KOPT-K1 (cell line): ENCODE data around the gene PLCB4.

Source experiments
- H3K27ac ChIP-seq: fragments of 200-600 bp; sonication (generic); 2 replicates; pipeline ENCODE4 v1.5.1; 2016; ENCODE audit warnings: antibody characterized with exemption, mild to moderate bottlenecking, low read depth, low read length; ENCODE audit not compliant: poor library complexity, severe bottlenecking
- H3K36me3 ChIP-seq: fragments of 200-600 bp; sonication (generic); 2 replicates; pipeline ENCODE4 v1.5.1; 2017; ENCODE audit warnings: antibody characterized with exemption, mild to moderate bottlenecking, low read length, moderate library complexity; ENCODE audit not compliant: insufficient read depth
- H3K9me3 ChIP-seq: fragments of 200-600 bp; sonication (generic); 2 replicates; pipeline ENCODE4 v1.5.1; 2017; ENCODE audit warnings: antibody characterized with exemption, low read length, mild to moderate bottlenecking; ENCODE audit not compliant: insufficient read depth, poor library complexity, severe bottlenecking

PLCB4 gene

DNA sequence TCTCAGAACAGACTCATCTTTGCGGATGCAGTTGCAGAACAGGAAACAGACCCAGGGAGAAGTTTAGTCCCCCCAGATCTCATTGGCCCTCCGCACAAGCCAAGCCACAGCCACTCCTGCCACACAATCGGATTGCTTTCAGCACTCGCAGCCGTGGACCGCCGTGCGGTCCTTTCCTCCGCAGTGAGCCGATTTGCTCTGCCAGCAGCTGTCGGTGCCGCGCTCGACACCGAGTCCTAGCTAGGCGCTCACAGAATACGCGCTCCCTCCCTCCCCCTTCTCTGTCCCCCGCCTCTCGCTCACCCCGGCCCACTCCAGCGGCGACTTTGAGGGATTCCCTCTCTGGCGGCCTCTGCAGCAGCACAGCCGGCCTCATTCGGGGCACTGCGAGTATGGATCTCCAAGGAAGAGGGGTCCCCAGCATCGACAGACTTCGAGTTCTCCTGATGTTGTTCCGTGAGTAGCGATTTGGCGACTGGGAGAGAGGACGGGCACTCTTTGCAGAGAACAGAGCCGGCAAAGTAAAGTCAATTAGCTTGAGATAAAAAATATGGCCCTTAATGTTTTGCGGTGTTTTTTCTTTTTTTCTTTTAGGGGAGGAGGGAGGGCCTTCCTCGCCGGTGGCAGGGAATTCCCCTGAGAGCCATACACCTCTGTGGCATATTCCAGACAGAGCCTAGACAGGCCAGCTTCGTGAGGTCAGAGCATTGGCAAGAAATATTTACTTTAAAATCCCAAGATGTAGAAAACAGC, 445.8 kb downstream of the PLCB4 start, which contains the start of gene LAMP5:
LAMP5 (plus strand) TSS at position 130 of the 753 bp plus-strand sequence; CDS start at position 393, 263 bp downstream.
- Histone ChIP-seq H3K9me3 (no peaks in the 10 kb centered on the region), H3K27ac (no peak within 1 kb of the TSS), H3K36me3 (no peaks in the 10 kb centered on the region)

DNA sequence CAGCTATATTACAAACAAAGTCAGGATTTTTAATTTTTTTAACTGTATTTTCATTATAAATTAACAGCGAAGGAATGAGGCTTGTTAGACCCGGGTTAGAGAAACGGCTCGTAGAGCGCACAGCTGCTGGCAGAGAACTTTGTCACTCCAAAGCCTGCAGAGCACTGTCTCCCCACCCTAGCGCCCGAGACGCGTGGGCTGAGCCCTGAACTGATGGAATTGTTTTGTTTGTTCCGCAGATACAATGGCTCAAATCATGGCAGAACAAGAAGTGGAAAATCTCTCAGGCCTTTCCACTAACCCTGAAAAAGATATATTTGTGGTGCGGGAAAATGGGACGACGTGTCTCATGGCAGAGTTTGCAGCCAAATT, 446.3 kb downstream of the PLCB4 start:
- no peaks in the 10 kb centered on the region for H3K36me3 ChIP-seq
- H3K27ac ChIP-seq, result no peak overlapping the region

DNA sequence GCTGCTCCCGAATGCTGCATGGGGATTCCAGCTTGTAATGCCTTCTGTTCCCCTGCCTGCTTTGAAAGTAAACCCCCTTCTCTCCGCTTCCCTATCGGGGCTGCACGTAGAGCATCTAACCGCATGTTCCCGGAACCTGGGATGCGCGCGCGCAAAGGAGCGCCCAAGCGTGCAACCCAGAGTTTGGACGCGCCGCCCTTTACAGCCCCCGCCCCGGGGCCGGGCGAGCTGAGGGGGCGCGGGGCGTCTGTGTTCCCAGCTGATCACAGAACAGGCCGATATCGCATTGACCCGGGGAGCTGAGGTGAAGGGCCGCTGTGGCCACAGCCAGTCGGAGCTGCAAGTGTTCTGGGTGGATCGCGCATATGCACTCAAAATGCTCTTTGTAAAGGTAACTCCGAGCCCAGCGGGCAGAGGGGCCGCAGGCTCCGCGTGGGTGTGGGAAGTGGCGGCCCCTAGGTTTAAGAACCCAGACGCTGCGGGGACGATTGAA, 446.9 kb downstream of the PLCB4 start:
- Histone ChIP-seq H3K27ac (no peak overlapping the region), H3K36me3 (no peaks in the 10 kb centered on the region), H3K9me3 (no peaks in the 10 kb centered on the region)

More for the DNA sequence above, 446.3 kb downstream of the PLCB4 start:
- no peaks in the 10 kb centered on the region for H3K9me3 ChIP-seq

DNA sequence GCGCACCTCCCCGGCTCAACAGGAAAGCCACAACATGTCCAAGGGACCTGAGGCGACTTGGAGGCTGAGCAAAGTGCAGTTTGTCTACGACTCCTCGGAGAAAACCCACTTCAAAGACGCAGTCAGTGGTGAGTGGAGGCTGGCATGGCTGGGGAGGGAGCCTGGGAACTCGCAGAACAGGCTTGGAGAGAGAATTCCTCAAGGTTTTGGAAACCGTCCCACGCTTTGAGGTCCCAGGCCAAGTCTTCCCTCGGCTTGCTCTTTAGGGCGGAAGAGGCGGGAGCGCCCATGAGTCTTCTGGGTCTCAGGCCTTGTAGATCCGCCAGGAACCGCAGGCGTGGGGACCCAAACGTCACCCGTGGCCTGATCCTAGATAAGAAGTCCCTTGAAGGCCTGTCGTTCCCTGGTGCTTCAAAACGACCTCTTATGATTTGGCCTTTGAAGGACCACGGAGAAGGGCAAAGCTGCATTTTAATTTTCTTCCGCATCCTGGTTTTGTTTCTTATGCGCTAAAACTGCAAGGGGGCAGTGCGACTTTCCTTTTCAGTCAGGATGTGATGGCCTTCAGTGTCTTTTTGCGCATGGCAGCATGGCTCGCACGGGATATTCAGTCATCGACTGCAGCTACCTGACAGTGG, 447.5 kb downstream of the PLCB4 start:
- H3K27ac ChIP-seq, result no peak overlapping the region
- H3K36me3 ChIP-seq, result no peaks in the 10 kb centered on the region

DNA sequence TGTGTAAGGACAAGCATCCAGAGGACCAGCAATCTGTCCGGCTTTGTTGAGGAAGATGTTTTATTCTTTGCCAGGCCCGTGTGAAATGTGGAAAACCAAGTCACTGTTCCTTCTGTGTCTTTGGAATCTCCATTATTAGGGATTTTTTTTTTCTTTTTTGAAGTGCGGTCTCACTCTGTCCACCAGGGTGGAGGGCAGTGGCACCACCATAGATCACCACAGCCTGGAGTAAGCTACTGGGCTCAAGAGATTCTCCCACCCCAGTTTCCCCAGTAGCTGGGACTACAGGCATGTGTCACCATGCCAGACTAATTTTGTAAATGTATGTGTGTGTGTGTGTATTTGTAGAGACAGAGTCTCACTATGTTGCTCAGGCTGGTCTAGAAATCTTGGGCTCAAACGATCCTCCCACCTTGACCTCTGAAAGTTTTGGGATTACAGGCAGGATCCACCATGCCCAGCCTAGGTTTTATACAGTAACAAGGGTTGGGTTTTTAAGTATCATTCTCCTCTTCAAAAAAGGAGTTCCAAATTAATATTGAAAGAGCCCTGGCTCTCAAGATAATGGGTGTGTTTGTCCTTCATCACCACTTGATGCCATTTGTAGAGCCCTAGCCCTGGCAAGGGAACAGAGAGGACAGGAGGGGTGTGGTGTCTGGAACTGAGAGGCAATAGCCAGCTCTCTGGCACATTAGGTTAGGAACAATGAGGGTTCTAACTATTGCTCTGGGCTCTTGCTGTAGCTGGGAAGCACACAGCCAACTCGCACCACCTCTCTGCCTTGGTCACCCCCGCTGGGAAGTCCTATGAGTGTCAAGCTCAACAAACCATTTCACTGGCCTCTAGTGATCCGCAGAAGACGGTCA, 448.6 kb downstream of the PLCB4 start:
- no peaks in the 10 kb centered on the region for H3K9me3 ChIP-seq
- no peaks in the 10 kb centered on the region for H3K36me3 ChIP-seq
- H3K27ac ChIP-seq, result no peak overlapping the region

More for the DNA sequence above, 447.5 kb downstream of the PLCB4 start:
- H3K9me3 ChIP-seq, result no peaks in the 10 kb centered on the region

DNA sequence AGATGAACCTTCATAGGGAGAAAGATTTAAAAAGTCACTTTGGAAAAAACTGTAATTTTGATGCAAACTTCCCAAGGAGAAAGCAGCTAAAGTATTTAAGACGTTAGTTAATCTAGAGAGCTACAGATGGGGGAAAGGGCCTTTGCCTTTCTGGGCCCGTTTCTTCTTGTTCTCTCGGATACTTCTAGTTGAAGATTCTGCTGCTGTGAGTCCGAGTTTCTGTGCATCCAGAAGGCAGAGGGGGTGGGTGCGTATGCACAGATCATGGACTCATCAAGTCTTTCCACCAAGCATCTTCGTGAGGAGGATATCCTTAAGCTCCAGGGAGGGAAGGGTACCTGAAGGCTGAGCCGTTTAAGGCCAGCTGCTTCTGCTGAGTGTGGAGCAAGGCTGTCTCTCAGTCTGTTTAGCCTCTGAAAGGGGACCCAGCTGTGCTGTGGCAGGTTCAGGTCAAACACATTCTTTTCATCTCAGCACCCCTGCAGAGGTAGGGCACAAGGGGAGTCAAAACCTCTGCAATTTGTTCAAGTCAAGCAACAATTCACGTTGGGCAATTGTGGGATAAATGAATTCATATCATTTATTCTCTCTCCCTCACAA, 449.8 kb downstream of the PLCB4 start:
- Histone ChIP-seq H3K36me3 (no peaks in the 10 kb centered on the region), H3K9me3 (no peaks in the 10 kb centered on the region), H3K27ac (no peak overlapping the region)

DNA sequence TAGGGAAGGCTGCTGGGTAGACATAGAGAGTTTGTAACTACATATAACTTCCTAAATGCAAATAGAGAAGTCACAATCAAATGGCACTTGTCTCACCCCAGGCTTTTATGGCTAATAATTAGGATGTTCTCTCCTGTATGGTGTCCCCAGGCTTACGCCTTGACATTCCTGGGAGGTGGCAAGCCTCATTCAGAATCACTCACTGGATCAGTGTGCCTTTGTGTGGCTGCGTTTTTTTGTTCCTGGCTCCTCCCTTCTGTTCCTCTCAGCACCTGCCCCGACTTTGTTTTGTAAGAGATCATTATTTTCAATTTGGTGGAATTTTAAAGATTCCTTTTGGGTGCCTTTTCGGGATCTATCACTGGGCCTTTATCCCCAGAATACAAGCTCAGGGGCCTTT, 451.2 kb downstream of the PLCB4 start:
- Histone ChIP-seq H3K36me3 (no peaks in the 10 kb centered on the region), H3K9me3 (no peaks in the 10 kb centered on the region)

DNA sequence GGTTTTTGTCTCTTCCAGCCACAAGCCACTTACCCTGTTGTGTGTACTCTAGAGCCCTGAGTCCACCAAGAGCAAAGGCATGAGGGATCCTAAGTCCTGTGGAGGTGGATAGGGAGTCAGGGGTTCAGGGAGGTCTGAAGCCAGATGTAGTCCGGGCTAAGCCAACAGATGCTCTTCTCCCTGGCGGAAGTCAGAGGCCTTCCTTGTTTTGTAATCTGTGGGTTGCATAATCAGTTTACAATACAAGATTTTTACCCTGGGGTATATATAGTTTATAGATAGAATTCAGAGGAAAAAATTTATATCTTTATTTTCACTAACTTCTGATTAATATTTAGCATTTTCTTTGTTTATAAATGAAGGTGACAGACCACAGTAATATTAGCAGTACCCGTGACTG, 454.7 kb downstream of the PLCB4 start:
- no peak overlapping the region for H3K27ac ChIP-seq
- no peaks in the 10 kb centered on the region for H3K36me3 ChIP-seq
- H3K9me3 ChIP-seq, result no peaks in the 10 kb centered on the region

More for the DNA sequence above, 451.2 kb downstream of the PLCB4 start:
- no peak overlapping the region for H3K27ac ChIP-seq
